BLaER1 treated with 17β-estradiol and CSF1 and Interleukin-3, amounts not matched to agents 10 nM and 100 nM (cell line): ENCODE results near the gene TEAD2.
A peak's percentile ranks its signal among the peaks of the same experiment; 100 is the strongest.

Experiments
- H3K27ac ChIP-seq, 11 experiments: shearing (Covaris generic); formaldehyde crosslinking; 2 replicates each; pipeline ENCODE4 v1.8.1; 2022
- H3K27me3 ChIP-seq, 11 experiments: shearing (Covaris generic); formaldehyde crosslinking; 2 replicates each; pipeline ENCODE4 v1.8.1; 2022
- H3K36me3 ChIP-seq, 11 experiments: shearing (Covaris generic); formaldehyde crosslinking; 2 replicates each; pipeline ENCODE4 v1.8.1; 2022
- H3K4me1 ChIP-seq, 10 experiments: shearing (Covaris generic); formaldehyde crosslinking; 2 replicates each; pipeline ENCODE4 v1.8.1; 2022
- H3K4me2 ChIP-seq, 11 experiments: shearing (Covaris generic); formaldehyde crosslinking; 2 replicates each; pipeline ENCODE4 v1.8.1; 2022
- H3K4me3 ChIP-seq, 10 experiments: shearing (Covaris generic); formaldehyde crosslinking; 2 replicates each; pipeline ENCODE4 v1.8.1; 2022
- H3K9ac ChIP-seq, 11 experiments: shearing (Covaris generic); formaldehyde crosslinking; 2 replicates each; pipeline ENCODE4 v1.8.1; 2022
- H3K9me3 ChIP-seq, 11 experiments: shearing (Covaris generic); formaldehyde crosslinking; replicated peaks in 1 of 11; 2 replicates each; pipeline ENCODE4 v1.8.1; 2022
- H4K20me1 ChIP-seq, 11 experiments: shearing (Covaris generic); formaldehyde crosslinking; 2 replicates each; pipeline ENCODE4 v1.8.1; 2022
- Cebpa-rat ChIP-seq, 11 experiments: shearing (Covaris generic); IDR thresholded peaks; 2 replicates each; pipeline ENCODE4 v1.8.1; 2022

Gene TEAD2

DNA sequence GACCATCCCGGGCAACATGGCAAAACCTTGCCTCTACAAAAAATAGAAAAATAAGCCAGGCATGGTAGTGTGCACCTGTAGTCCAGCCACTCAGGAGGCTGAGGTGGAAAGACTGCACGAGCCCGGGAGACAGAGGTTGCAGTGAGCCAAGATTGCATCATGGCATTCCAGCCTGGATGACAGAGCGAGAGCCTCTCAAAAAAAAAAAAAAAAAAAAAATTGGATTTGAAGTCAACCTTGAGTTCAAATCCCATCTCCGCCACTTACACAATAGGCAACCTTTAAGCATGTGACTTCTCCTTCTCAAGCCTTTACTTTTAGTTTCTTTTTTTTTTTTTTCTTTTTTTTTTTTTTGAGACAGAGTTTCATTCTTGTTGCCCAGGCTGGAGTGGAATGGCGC, 37.8 kb upstream of the TEAD2 start:
- H3K9ac ChIP-seq, result no peak overlapping the region
- no peaks in the 10 kb centered on the region for H3K36me3 ChIP-seq
- no peak for TF ChIP-seq Cebpa-rat (IDR thresholded peaks at IDR 0.05)
- H3K27ac ChIP-seq, result no peak overlapping the region
- peaks cover 15 to 79% (median 63%) of the 10 kb centered on the region in 10 experiments for H3K4me1 ChIP-seq
- H3K4me3 ChIP-seq, result no peak overlapping the region
- peak overlapping the region in 1 of 11 experiments; percentile 48; a peak in 1 of 22 replicates for H3K4me2 ChIP-seq
- H4K20me1 ChIP-seq, result no peaks in the 10 kb centered on the region
- H3K27me3 ChIP-seq, result peaks cover 0 to 4% (median 0%) of the 10 kb centered on the region in 11 experiments; a peak in 3 of 22 replicates
- no peaks in the 10 kb centered on the region for H3K9me3 ChIP-seq

DNA sequence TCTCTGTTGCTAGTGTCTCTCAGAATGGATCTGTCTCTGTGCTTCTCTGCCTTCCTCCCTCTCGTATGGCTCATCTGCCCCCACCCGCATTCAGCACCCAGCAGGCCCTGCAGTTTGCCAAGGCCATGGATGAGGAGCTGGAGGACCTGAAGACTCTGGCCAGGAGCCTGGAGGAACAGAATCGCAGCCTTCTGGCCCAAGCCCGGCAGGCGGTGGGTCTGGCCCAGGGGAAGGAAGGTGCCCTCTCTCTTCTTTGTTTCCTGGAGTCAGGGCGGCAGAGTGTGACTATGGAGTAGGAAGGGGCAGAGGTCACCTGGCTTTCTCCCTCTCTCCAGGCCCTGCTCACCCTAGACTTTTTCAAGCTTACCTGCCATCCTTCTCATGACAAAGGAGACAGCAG, 36.7 kb upstream of the TEAD2 start:
- Histone ChIP-seq H3K36me3 (no peaks in the 10 kb centered on the region), H3K27ac (no peak overlapping the region; a peak in 2 of 22 replicates), H3K27me3 (peaks cover 0 to 4% (median 0%) of the 10 kb centered on the region in 11 experiments; a peak in 3 of 22 replicates), H3K4me2 (peak overlapping the region in 9 of 11 experiments; percentile 29 to 70 (median 49); a peak in 18 of 22 replicates), H3K9me3 (no peaks in the 10 kb centered on the region), H3K4me1 (peaks cover 15 to 70% (median 57%) of the 10 kb centered on the region in 10 experiments), H3K4me3 (no peak overlapping the region), H3K9ac (peak overlapping the region in 4 of 11 experiments; percentile 2 to 24 (median 6); a peak in 3 of 22 replicates), H4K20me1 (no peaks in the 10 kb centered on the region)
- no peak for TF ChIP-seq Cebpa-rat (IDR thresholded peaks at IDR 0.05)

DNA sequence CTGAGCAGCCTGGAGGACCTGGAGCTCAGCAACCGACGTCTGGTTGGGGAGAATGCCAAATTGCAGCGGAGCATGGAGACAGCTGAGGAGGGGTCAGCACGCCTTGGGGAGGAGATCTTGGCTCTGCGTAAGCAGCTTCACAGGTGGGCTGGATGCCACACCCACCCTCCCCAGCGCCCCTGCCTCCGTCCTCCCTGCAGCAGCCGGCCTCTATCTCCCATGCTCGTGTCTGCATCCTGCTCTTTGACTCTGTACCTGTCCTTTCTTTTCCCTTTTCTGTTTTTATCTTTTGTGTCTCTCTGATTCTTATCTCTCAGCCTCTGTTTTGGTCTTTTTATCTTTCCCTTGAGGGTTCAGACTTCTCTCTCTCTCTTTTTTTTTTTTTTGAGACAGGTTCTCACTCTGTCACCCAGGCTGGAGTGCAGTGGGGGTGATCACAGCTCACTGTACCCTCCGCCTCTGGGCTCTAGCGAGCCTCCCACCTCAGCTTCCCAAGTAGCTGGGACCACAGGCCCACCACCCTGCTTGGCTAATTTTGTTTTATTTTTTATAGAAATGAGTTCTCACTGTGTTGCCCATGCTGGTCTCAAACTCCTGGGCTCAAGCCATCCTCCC, 35.9 kb upstream of the TEAD2 start:
- Histone ChIP-seq H3K27ac (no peak overlapping the region), H3K4me2 (peak overlapping the region in 9 of 11 experiments; percentile 29 to 70 (median 49); a peak in 18 of 22 replicates), H3K9ac (peak overlapping the region in 5 of 11 experiments; percentile 2 to 57 (median 24); a peak in 2 of 22 replicates), H3K4me3 (no peak overlapping the region), H3K4me1 (peaks cover 7 to 70% (median 51%) of the 10 kb centered on the region in 10 experiments; a peak in 19 of 20 replicates), H3K9me3 (no peaks in the 10 kb centered on the region), H3K36me3 (no peaks in the 10 kb centered on the region), H3K27me3 (peaks cover 0 to 4% (median 0%) of the 10 kb centered on the region in 11 experiments; a peak in 4 of 22 replicates), H4K20me1 (no peaks in the 10 kb centered on the region)
- no peak for TF ChIP-seq Cebpa-rat (IDR thresholded peaks at IDR 0.05)

GRCh38 chr19:49396738-49397505, 34.7 kb upstream of the TEAD2 start:
- H3K9me3 ChIP-seq, result no peaks in the 10 kb centered on the region
- H3K4me1 ChIP-seq, result peaks cover 0 to 68% (median 44%) of the 10 kb centered on the region in 10 experiments; a peak in 16 of 20 replicates
- TF ChIP-seq Cebpa-rat (IDR thresholded peaks at IDR 0.05), result no peak
- no peaks in the 10 kb centered on the region for H3K36me3 ChIP-seq
- no peak overlapping the region for H3K4me3 ChIP-seq
- peak overlapping the region in 9 of 11 experiments; percentile 39 to 70 (median 49); a peak in 15 of 22 replicates for H3K4me2 ChIP-seq
- H3K9ac ChIP-seq, result no peak overlapping the region
- H3K27me3 ChIP-seq, result peaks cover 0 to 12% (median 4%) of the 10 kb centered on the region in 11 experiments; a peak in 8 of 22 replicates
- no peak overlapping the region for H3K27ac ChIP-seq
- H4K20me1 ChIP-seq, result no peaks in the 10 kb centered on the region

GRCh38 chr19:49395581-49396407, 33.6 kb upstream of the TEAD2 start:
- Histone ChIP-seq H4K20me1 (0 out of 22 replicates have a peak, but pooled peaks cover 0 to under 1% (median 0%) of the 10 kb centered on the region in 11 experiments), H3K36me3 (no peaks in the 10 kb centered on the region), H3K4me2 (peak overlapping the region in 8 of 11 experiments; percentile 3 to 61 (median 15); a peak in 5 of 22 replicates), H3K4me3 (no peak overlapping the region), H3K27ac (no peak overlapping the region), H3K27me3 (peaks cover 0 to 12% (median 4%) of the 10 kb centered on the region in 11 experiments; a peak in 9 of 22 replicates), H3K9ac (no peak overlapping the region), H3K9me3 (no peaks in the 10 kb centered on the region), H3K4me1 (peaks cover 0 to 72% (median 50%) of the 10 kb centered on the region in 10 experiments; a peak in 16 of 20 replicates)
- 0 out of 22 replicates have a peak, but pooled peaks of 1 of the 11 experiments have one; percentile 10 for TF ChIP-seq Cebpa-rat (IDR thresholded peaks at IDR 0.05)

DNA sequence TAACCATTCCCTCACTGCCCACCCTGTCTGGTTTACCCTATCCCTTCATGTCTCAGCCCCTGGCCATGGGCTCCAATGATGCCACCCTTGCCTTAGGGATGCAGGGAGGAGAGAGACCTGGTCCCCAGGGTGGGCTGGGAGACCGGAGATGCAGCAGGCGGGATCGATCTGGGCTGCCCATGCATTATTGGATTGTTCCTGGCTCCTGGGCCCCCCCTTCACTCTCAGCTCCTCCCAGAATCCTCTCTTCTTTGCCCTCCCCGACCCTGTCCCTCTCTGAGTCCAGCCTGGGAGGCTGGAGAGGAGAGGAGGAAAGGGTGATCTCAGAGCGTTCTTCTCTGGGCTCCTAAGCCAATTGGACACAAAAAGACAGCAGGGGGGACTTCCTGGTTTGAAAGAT, 31.7 kb upstream of the TEAD2 start:
- Histone ChIP-seq H3K4me3 (no peak overlapping the region), H3K9ac (no peak overlapping the region), H4K20me1 (peaks cover 0 to 9% (median 0%) of the 10 kb centered on the region in 11 experiments; a peak in 1 of 22 replicates), H3K27ac (no peak overlapping the region), H3K27me3 (peaks cover 0 to 19% (median 8%) of the 10 kb centered on the region in 11 experiments; a peak in 10 of 22 replicates), H3K4me2 (peak overlapping the region in 6 of 11 experiments; percentile 6 to 43 (median 15); a peak in 6 of 22 replicates), H3K9me3 (no peaks in the 10 kb centered on the region), H3K4me1 (peaks cover 0 to 75% (median 46%) of the 10 kb centered on the region in 10 experiments; a peak in 17 of 20 replicates), H3K36me3 (no peaks in the 10 kb centered on the region)
- no peak for TF ChIP-seq Cebpa-rat (IDR thresholded peaks at IDR 0.05)

GRCh38 chr19:49391581-49392399, 29.6 kb upstream of the TEAD2 start:
- no peak for TF ChIP-seq Cebpa-rat (IDR thresholded peaks at IDR 0.05)
- H3K4me2 ChIP-seq, result peak overlapping the region in 10 of 11 experiments; percentile 6 to 52 (median 32); a peak in 15 of 22 replicates
- H3K4me3 ChIP-seq, result no peak overlapping the region
- peaks cover 0 to 9% (median 0%) of the 10 kb centered on the region in 11 experiments; a peak in 1 of 22 replicates for H4K20me1 ChIP-seq
- H3K36me3 ChIP-seq, result no peaks in the 10 kb centered on the region
- peaks cover 0 to 19% (median 7%) of the 10 kb centered on the region in 11 experiments; a peak in 9 of 22 replicates for H3K27me3 ChIP-seq
- no peak overlapping the region for H3K9ac ChIP-seq
- H3K9me3 ChIP-seq, result no peaks in the 10 kb centered on the region
- peaks cover 11 to 71% (median 44%) of the 10 kb centered on the region in 10 experiments for H3K4me1 ChIP-seq
- H3K27ac ChIP-seq, result no peak overlapping the region
